ENCODE measurements around the gene GAS2L2.
"Not testable (repeated sequence)": the region's sequence is repeated elsewhere in the genome, so short reads cannot be mapped to it uniquely, and the experiment has no call there.

The GAS2L2 gene

DNA sequence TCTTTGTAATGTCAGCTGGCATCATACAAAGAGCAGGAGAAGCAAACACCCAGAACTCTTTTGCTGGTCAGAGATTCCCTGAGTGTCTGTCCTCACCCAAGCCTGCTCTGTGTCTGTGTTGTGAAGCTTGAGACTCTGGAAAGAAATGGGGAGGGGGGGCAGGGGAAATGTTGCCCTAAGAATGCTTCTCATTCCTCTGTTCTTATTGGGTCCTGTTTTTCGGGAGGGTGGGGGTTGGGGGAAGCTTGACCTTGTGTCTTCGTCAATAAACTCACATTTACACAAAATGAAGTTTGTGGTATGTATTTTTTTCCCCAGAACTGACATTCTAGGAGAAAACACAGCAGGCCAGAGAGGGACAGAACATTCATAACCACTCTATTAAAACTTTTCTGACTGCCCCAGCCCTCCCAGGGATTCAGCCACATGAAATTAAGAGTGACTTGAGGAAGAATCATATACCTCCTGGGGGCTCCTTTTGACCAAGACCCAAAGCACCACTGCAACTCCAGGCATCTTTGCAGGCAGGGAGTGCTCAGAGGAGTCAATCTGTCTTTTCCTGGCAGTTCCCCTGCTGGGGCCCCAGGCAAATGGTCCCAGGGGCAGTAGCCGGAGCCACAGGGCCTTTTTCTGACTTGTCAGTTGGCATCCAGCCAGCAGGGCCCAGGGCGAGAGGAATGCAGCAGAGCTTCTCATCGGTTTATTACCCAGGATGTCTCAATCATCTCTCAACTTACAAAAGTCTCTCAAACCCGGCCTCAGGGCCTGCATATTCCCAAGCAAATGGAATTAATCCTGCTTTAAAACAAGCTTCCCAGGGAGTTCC is 26.7 kb downstream of the GAS2L2 start:
- no peak for DNase-seq

DNA sequence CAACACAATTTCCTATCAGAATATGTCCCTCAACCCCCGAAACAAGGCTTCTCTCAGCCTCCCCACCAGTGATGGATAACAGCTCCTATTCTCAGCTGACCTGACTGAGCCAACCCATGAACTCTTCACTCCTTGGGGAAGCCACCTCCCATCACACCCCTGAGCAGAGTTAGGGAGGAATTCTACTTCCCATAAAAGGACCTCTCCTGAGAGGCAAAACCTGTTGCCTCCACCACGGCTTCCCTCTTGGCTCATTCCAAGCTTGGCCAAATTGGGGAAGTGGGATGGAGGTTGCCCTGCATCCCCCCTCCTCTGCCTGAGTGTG is 27.3 kb downstream of the GAS2L2 start:
- DNase-seq = no peak

DNA sequence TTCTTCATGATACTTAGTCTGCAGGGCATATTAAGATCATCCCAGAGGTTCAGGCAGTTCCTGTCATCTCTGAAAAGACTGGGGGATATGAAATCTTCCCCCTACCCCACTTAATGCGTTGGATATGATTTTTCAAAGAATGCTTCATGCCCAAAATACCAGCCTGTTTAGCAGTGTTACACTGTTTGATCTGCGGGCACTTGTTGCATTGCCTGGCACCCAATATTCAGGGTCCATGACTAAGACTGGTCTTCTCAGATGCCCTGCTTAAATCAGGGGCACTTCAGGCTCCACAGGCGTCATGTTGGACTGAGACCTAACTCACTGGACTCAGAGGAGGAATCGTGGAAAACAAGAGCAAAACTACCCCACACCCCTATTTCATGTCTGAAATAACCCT is 28.0 kb downstream of the GAS2L2 start:
- no peak for DNase-seq

DNA sequence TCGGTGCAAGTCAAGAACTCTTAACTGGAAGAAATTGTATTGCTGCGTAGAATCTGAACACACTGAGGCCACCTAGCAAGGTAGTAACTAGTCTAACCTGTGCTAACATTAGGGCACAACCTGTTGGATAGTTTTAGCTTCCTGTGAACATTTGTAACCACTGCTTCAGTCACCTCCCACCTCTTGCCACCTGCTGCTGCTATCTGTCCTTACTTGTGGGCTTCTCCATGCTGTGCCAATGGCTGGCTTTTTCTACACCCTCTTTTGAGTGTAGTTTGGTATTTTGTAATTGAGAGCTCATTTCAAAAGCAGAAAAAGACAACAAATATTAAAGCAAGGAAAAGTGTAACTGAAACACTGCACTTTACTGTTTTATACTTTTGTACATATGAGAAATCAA is 29.3 kb downstream of the GAS2L2 start:
- DNase-seq = no peak

DNA sequence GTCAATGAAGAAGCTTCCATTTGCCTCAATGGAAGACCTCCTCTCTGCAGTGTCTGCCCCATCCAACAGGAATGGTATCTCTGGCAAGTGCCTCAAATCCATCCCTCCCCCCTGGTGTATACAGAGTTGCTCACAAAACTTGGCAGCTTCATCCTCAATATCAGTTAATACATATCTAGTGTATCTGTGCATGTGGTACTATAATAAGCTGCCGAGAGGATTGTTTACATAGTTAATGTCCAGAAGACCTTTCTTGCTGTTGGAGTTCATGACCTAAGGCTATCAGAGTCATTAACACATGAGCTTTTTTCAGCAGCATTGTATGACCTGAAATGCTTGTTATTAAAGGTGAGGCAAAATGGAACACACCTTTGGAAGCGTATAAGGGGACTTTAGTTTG is 35.6 kb downstream of the GAS2L2 start:
- DNase-seq = no peak

DNA sequence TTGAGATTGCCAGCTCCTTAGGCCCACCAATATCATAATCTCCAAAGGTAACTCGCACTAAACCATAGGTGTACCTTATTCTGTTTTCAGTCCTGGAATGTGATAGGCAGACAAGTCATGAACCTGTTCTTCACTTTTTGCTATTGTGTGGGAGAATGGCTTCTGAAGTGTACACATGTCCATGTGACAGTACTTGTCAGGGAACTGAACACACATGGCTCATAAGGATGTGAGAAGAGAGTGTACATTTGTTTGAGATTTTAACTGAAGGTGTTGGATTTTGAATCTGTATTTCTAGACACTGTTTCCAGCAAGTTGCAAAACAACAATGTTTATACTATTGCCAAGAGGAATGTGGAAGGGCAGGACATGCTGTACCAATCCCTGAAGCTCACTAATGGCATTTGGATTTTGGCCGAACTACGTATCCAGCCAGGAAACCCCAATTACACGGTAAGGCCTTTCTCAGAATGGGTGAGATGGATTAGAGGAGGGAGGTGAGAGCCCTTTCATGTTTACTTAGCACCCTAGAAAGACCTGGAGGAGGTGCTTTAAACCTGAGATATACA is 36.1 kb downstream of the GAS2L2 start:
- DNase-seq = no peak

DNA sequence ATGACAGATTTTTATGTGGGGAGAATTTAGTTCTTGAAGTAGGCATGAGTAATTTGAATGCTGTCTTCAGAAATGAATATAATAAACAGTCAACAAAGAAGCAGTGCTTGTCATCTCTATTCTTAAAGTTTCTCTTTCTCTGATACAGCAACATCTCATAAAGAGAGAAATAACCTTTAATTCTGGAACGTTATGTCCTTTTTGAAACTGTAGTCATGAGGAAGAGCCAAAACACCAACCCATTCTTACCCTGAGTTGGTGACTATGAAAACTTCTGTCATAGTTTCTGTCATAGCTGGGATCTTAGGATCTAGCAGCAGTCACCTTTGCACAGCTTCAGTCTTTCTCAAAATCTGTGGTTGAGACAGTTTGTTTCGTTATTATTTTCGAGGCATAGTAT is 36.9 kb downstream of the GAS2L2 start:
- no peak for DNase-seq

DNA sequence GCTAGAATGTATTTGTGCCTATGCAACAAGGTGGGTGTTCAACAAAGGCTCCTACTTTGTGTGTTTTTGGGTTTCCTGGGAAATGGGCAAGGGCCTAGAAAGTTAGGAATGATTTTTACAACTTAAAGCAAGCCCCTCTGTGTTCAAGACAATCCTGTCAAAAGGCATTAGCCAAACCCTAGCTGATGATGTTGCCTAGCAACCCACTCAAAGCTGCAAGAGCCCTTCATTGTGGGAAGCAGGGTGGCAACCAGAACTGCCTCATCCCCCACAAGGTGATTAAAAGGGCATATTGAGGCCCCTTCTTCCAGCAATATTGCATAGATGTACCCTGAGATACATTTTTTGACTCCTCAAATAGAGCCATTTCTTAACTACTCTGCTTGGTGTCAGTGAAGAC is 37.6 kb downstream of the GAS2L2 start:
- DNase-seq = no peak

DNA sequence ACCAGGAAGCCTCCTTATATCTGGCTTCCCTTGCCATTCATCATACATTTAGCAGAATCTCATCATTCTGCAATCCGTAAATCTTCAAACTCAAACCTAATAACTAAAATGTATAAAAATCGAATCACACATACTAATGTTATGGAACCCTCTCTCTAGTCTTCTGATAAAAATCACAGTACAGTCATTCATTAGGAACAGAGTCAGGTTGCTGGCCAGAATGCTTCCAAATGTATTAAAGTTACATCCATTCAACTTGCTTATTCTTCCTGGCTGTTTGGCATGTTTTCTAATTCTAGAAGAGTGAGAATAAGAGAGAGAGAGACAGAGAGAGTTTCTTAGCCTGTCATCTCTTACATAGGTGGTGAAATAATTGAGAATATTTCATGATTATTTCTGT is 38.1 kb downstream of the GAS2L2 start:
- no peak for DNase-seq

DNA sequence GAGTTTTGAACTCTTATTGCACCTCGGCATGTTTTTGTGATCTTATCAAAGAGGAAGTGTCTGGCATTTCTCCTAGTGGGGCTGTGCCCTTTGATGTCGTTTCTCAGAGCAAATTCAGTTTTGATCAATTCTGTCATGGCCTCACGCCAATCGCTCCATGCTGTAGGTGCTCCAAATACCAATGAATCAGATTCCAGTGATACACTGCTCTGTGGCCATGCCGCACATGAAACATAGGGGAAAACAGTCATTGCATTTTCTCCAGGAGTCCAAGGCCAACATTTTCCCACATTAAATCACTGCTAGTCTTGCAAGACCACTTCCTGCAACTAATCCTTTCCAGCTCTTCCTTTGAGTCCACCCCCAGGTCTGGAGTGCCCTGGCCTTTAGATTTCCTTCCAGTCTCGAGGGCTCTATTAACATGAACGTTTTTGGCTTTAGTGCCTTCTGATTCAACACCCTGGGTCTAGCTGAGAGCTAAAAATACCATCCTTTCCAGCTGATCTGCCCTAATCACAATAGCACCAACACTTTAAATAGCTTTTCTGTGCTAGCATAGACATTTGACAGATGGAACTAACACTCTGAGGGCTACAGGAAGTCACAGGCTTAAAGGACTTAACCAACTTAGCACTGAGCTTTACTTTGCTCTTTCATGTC is 39.8 kb downstream of the GAS2L2 start:
- no peak for DNase-seq

DNA sequence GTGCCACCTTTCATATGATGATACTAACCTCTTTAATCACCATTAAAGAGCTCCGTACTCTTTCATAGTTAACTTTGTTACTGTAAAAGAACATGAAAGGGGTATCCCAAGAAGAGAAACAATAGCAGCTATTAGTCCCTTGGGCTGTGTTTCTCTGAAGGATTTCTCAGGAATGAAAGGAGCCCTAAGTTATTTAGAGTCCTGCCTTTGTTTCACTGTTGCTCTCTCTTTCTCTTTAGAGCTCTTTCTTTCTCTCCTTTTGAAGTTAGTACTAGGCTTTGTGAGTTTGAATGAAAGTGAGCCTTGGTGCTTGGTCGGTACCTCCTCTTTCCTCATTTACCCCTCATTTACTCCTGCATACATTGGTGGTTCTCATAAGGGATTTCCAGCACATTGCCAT is 42.1 kb downstream of the GAS2L2 start:
- DNase-seq = no peak

DNA sequence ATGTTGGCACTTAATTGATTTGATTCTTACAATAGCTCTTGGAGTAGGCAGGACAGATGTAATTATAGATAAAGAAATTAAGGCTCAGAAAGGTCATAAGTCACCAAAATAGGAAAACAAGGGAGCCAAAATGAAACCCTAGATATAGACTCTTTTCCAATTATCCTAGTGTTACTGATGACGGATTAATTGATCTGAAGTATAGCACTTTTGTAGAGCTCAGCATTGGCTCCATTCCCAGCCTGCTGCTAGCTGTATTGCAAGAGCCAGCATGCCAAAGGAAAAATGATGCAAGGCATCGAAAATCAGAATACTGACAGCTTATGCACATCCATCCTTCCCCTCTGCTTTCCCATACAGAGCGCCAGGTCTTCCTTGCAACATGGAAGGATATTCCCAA is 43.2 kb downstream of the GAS2L2 start:
- DNase-seq = no peak

DNA sequence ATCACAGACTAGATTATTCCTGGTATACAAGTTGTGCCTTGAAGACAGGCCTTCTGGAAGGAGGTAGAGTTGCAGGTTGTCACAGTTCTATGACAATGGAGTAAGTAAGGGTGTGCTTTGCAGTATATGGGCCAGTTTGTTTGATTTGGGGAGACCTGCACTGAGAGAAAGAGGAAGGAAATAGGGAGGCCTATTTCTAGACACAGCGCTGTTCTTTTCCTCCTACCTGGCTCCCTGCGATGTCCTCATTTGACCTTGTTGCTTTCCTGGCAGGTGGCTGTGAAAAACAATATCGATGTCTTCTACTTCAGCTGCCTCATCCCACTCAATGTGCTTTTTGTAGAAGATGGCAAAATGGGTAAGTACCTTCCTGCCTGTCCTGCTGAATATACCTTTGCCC is 44.1 kb downstream of the GAS2L2 start:
- DNase-seq = no peak

DNA sequence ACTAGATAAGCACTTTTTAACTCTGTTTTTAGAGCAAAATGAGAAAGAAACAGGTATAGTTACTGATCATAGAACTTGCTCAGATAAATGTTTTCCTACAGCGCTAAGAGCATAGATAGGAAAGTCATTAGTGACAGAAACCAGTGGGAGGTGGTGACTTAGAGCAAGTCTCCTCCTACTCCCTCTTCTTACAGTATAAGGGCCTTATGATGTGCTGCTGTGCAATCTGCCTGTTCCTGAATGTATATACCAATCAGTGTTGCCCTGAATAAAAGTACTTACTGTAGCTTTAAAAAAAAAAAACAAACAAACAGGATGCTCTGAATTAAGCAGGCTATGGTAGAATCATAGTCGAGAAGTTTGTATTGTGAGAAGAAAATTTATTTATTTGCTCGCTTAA is 44.9 kb downstream of the GAS2L2 start:
- DNase-seq = no peak

DNA sequence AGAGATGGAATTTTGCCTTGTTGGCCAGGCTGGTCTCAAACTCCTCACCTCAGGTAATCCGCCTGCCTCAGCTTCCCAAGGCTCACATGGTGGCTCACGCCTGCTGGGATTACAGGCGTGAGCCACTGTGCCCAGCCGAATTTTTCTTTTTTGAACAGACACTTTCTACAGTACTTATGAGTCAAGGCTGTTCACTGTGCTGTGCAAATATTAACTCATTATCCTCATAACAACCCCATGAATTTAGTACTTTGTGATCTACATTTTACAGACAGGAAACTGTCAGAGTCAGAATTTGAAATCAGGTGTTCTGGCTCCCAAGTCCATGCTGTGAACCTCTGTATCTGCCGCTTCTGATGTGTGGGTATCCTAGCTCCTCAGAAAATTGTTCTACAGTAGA is 47.3 kb downstream of the GAS2L2 start:
- DNase-seq = no peak

DNA sequence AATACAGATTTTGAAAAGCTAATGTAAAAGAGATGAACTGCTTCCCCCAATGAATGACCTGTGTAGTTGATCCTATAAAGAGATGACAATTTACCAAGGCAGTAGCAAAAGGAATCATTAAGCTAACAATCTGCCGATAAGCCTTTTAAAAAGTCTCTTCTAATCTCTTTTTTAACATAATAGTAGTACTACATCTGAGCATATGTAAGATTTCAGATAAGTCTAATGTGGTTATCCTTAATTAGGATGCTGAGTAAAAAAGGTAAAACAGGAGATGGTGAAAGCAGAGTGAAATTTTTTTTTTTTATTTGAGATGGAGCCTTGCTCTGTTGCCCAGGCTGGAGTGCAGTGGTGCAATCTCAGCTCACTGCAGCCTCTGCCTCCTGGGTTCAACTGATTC is 47.8 kb downstream of the GAS2L2 start:
- no peak for DNase-seq

DNA sequence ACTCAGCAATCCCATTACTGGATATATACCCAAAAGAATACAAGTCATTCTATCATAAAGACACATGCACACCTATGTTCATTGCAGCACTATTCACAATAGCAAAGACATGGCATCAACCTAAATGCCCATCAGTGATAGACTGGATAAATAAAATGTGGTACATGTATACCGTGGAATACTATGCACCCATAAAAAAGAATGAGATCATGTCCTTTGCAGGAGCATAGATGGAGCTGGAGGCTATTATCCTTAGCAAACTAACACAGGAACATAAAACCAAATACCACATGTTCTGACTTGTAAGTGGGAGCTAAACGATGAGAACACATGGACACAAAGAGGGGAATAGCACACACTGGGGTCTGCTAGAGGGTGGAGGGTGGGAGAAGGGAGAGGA is 49.7 kb downstream of the GAS2L2 start:
- DNase-seq = not testable (repeated sequence)

DNA sequence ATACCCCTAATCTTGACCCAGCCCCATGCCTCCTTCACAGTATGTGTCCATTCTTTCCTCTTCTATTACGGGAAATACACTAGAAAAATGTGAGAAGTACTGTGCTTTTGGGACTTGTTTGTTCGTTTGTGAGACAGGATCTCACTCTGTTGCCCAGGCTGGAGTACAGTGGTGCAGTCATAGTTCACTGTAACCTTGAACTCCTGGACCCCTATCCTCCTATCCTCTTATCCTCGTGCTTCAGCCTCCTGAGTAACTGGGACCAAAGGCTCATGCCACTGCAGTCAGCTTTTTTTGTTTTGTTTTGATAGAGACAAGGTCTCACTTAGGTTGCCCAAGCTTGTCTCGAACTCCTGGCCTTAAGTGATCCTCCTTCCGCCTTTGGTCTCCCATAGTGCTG is 51.5 kb downstream of the GAS2L2 start:
- no peak for DNase-seq

DNA sequence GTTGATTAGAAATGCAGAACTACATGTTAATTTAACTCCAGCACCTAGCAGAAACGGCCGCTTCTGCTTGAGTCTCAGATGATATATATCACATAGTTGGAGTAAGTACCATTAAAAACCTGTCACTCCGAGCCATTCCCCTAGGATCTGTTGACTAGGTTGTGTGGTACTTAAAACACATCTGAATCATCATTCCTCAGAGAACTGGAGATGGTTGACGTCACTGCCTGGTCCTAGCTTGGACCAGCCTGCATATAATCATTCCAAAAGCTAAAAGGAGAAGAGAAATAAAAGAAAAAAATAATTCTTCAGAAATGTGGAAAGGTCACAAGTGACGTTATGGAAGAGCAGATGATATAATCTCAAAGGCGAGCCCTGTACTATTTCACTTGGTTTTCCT is 52.9 kb downstream of the GAS2L2 start:
- no peak for DNase-seq

DNA sequence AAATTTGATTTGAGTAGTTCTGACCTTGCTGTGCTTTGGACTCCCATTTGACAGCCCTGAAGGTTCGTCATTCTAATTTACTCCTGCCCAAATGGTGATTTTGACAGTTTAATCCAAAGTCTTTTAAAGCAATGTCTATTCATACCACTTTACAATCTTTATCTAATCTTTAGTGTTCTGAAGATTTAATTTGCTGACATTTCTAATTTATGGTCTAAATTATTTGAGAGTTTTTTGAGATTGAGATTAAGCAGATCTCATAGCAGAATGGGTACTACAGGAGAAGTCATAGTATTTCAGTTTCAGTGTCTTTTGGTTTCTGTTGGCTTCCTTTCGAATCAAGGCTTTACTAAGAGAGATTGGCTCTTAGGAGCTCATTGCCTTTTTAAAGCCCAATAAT is 54.2 kb downstream of the GAS2L2 start:
- no peak for DNase-seq

DNA sequence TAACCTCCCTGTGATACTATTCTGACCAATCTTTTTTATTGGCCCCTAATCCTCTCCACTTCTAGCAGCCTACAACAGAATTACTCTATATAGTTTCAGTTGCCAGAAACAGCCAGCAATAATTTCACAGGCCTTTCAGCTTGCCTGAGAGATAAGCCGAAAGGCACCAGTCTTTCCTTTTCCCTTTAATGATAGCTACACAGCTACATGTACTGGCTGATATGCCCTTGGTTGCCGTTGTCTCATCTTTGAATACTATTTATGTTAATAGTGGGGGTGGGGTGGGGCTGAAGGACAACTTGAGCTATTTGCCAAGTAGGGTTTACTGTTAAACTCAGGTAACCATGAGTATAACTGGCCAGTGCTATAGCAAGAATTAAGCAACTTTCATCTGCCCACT is 57.4 kb downstream of the GAS2L2 start:
- no peak for DNase-seq

DNA sequence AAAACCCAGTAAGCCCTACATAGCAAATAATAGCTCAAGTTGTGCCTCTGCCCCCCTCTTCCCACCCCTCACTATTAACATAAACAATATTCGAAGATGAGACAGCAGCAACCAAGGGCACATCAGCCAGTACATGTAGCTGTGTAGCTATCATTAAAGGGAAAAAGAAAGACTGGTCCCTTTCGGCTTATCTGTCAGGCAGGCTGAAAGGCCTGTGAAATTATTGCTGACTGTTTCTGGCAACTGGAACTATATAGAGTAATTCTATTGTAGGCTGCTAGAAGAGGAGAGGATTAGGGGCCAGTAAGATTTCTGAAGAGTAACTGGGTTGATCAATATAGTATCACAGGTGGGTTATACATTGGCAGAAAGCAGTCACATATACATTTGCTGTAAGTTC is 58.1 kb downstream of the GAS2L2 start:
- no peak for DNase-seq

Data from stimulated activated CD4-positive, alpha-beta T cell treated with anti-CD3 and anti-CD28 coated beads, Interleukin-4, amount 100 ng/mL, for 1 hour (primary cell).